ENCODE results near the gene DIP2B.

The DIP2B gene

DNA sequence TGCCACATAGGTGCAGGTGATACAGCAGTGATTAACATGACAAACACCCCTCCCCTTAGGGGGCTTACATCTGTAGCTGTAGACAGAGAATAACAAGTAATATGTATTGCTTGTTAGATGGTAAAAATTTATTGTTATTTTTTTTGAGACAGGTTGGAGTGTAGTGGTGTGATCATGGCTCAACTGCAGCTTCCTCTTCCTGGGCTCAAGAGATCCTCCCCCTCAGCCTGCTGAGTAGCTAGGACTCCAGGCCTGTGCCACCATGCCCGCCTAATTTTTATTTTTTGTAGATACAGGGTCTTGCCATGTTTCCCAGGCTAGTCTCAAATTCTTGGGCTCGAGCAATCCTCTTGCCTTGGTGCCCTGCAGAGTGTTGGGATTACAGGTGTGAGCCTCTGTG is 19.8 kb downstream of the DIP2B start:
- POLR2A ChIA-PET: no interaction called here
- CTCF ChIA-PET: no interaction called here
- DNase-seq (ENCODE audit: extremely low spot score): no peak
- TF ChIP-seq LEF1 (IDR thresholded peaks at IDR 0.05; ENCODE audit: borderline replicate concordance) (no peak), FOXK2 (IDR thresholded peaks at IDR 0.05) (no peak), FOXA1 (IDR thresholded peaks at IDR 0.05) (no peak), TARDBP (IDR thresholded peaks at IDR 0.05) (no peak), BHLHE40 (IDR thresholded peaks at IDR 0.05; ENCODE audit: borderline replicate concordance) (no peak), ARNT (IDR thresholded peaks at IDR 0.05) (no peak), SP1 (IDR thresholded peaks at IDR 0.05) (no peak), ZNF384 (IDR thresholded peaks at IDR 0.05) (no peak)
- TF ChIP-seq, protein P1, sequence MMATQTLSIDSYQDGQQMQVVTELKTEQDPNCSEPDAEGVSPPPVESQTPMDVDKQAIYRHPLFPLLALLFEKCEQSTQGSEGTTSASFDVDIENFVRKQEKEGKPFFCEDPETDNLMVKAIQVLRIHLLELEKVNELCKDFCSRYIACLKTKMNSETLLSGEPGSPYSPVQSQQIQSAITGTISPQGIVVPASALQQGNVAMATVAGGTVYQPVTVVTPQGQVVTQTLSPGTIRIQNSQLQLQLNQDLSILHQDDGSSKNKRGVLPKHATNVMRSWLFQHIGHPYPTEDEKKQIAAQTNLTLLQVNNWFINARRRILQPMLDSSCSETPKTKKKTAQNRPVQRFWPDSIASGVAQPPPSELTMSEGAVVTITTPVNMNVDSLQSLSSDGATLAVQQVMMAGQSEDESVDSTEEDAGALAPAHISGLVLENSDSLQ (IDR thresholded peaks at IDR 0.05): no peak

DNA sequence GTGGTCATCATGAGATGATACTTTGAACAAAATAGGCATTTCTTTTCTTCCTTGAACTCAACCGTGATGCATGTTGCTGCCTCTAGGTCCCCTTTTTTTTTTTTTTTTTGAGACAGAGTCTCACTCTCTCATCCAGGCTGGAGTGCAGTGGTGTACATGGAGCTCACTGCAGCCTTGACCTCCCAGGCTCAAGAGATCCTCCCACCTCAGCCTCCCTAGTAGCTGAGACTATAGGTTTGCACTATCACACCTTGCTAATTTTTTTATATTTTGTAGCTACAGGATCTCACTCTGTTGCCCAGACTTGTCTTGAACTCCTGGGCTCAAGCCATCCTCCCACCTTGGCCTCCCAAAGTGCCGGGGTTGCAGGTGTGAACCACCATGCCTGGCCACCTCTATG is 20.6 kb downstream of the DIP2B start:
- TF ChIP-seq NFRKB (IDR thresholded peaks at IDR 0.05) (no peak), L3MBTL2 (conservative IDR thresholded peaks at IDR 0.05) (no peak), FOXA1 (IDR thresholded peaks at IDR 0.05) (no peak), FOXK2 (IDR thresholded peaks at IDR 0.05) (no peak), BHLHE40 (IDR thresholded peaks at IDR 0.05; ENCODE audit: borderline replicate concordance) (no peak), SP1 (IDR thresholded peaks at IDR 0.05) (no peak), ZNF384 (IDR thresholded peaks at IDR 0.05) (no peak), CTBP1 (IDR thresholded peaks at IDR 0.05; ENCODE audit: borderline replicate concordance) (no peak), ELF4 (IDR thresholded peaks at IDR 0.05) (no peak), SUZ12 (IDR thresholded peaks at IDR 0.05) (no peak), TARDBP (IDR thresholded peaks at IDR 0.05) (no peak), FOXM1 (IDR thresholded peaks at IDR 0.05; ENCODE audit: borderline replicate concordance) (no peak), LEF1 (IDR thresholded peaks at IDR 0.05; ENCODE audit: borderline replicate concordance) (no peak)
- POLR2A ChIA-PET: no interaction called here
- CTCF ChIA-PET: no interaction called here
- DNase-seq (ENCODE audit: extremely low spot score): no peak

DNA sequence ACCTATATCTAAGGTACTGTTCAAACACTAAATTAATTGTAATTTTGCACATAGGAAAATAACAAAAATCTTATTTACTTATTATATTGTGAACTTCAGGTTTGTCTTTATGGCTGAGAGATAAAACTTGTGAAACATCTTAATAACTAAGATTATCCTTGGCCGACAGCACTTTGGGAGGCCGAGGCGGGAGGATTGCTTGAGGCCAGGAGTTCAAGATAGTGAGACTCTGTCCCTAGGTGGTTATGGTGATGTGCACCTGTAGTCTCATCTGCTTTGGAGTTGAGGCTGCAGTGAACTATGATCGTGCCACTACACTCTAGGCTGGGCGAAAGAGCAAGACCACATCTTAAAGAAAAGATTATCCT is 22.6 kb downstream of the DIP2B start:
- CTCF ChIA-PET: no interaction called here
- POLR2A ChIA-PET: no interaction called here
- no peak for DNase-seq (ENCODE audit: extremely low spot score)
- TF ChIP-seq, protein P1 (IDR thresholded peaks at IDR 0.05): no peak
- no peak for TF ChIP-seq ARNT (IDR thresholded peaks at IDR 0.05)
- no peak for TF ChIP-seq NFRKB (IDR thresholded peaks at IDR 0.05)
- TF ChIP-seq CTBP1 (IDR thresholded peaks at IDR 0.05; ENCODE audit: borderline replicate concordance): no peak
- no peak for TF ChIP-seq BHLHE40 (IDR thresholded peaks at IDR 0.05; ENCODE audit: borderline replicate concordance)
- TF ChIP-seq FOXA1 (IDR thresholded peaks at IDR 0.05): no peak
- no peak for TF ChIP-seq L3MBTL2 (conservative IDR thresholded peaks at IDR 0.05)
- no peak for TF ChIP-seq SUZ12 (IDR thresholded peaks at IDR 0.05)
- no peak for TF ChIP-seq ZNF384 (IDR thresholded peaks at IDR 0.05)
- no peak for TF ChIP-seq HDGF (IDR thresholded peaks at IDR 0.05; ENCODE audit: borderline replicate concordance)
- TF ChIP-seq FOXM1 (IDR thresholded peaks at IDR 0.05; ENCODE audit: borderline replicate concordance): no peak
- no peak for TF ChIP-seq ELF4 (IDR thresholded peaks at IDR 0.05)

DNA sequence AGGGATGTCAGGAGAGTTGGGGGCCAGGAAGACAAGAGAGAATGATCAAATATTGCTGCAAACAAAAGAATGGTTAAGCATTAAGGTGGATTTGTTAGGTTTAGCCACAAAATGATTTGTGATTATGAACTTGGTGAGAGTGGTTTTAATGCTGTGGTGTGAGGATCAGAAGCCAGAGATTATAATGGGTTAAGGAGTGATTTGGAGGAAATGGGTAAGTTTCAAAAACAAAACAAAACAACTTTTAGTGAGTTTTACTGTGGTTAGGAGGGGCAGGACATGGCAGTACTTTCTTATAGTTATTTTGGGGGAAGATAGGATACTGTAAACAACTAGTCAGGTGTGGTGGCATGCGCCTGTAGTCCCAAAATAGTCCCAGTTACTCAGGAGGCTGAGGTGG is 24.0 kb downstream of the DIP2B start:
- CTCF ChIA-PET: no interaction called here
- DNase-seq (ENCODE audit: extremely low spot score): no peak
- TF ChIP-seq ELF4 (IDR thresholded peaks at IDR 0.05) (no peak), FOXM1 (IDR thresholded peaks at IDR 0.05; ENCODE audit: borderline replicate concordance) (no peak), NFRKB (IDR thresholded peaks at IDR 0.05) (no peak), L3MBTL2 (conservative IDR thresholded peaks at IDR 0.05) (no peak), HDGF (IDR thresholded peaks at IDR 0.05; ENCODE audit: borderline replicate concordance) (no peak), SUZ12 (IDR thresholded peaks at IDR 0.05) (no peak), BHLHE40 (IDR thresholded peaks at IDR 0.05; ENCODE audit: borderline replicate concordance) (no peak), SP1 (IDR thresholded peaks at IDR 0.05) (no peak), TARDBP (IDR thresholded peaks at IDR 0.05) (no peak), CTBP1 (IDR thresholded peaks at IDR 0.05; ENCODE audit: borderline replicate concordance) (no peak)
- TF ChIP-seq, protein P1 (IDR thresholded peaks at IDR 0.05): no peak
- POLR2A ChIA-PET: no interaction called here

DNA sequence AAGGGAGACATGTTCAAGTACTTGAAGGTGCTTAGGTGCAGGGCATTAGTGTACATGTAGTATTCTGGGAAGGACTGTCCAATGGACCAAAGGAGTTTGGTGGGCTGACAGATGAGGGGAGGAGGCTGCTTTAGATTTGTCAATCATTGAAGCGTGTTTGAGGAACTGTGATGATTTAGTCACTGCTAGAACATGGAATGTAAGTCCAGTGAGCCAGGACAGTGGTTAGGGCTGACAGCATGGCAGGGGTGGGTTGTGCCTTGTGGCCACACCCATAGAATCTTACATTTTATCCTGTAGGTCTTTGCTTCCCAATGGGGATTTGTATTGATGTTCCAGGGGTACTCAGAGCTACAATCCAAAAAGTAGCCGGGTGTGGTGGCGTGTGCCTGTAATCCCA is 24.6 kb downstream of the DIP2B start:
- TF ChIP-seq FOXM1 (IDR thresholded peaks at IDR 0.05; ENCODE audit: borderline replicate concordance) (no peak), LEF1 (IDR thresholded peaks at IDR 0.05; ENCODE audit: borderline replicate concordance) (no peak), BHLHE40 (IDR thresholded peaks at IDR 0.05; ENCODE audit: borderline replicate concordance) (no peak), SP1 (IDR thresholded peaks at IDR 0.05) (no peak), TARDBP (IDR thresholded peaks at IDR 0.05) (no peak), NFRKB (IDR thresholded peaks at IDR 0.05) (no peak), CTBP1 (IDR thresholded peaks at IDR 0.05; ENCODE audit: borderline replicate concordance) (no peak), ELF4 (IDR thresholded peaks at IDR 0.05) (no peak), FOXA1 (IDR thresholded peaks at IDR 0.05) (no peak), L3MBTL2 (conservative IDR thresholded peaks at IDR 0.05) (no peak), SUZ12 (IDR thresholded peaks at IDR 0.05) (no peak), ZNF384 (IDR thresholded peaks at IDR 0.05) (no peak), FOXK2 (IDR thresholded peaks at IDR 0.05) (no peak), HDGF (IDR thresholded peaks at IDR 0.05; ENCODE audit: borderline replicate concordance) (no peak), ARNT (IDR thresholded peaks at IDR 0.05) (no peak)
- TF ChIP-seq, protein P1 (IDR thresholded peaks at IDR 0.05): no peak
- POLR2A ChIA-PET: no interaction called here
- CTCF ChIA-PET: no interaction called here
- DNase-seq (ENCODE audit: extremely low spot score): no peak

DNA sequence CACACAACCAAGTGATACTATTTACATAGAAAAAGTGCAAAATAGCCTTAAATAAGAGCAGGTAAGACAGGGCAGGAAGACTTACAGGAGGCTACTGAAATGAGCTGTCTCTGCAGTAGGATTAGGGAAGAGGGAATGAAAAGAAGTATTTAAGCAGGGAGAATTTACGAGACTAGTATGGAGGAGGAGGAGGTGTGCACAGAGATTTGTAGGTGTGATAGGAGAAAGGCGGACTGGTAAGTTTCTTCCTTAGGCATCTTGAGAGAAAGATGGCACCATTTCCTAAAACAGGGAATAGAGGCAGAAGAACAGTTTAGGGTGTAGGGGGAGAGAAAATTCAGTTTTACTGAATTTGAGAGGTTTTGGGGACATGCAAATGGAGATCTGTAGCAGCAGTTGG is 25.7 kb downstream of the DIP2B start:
- no peak for DNase-seq (ENCODE audit: extremely low spot score)
- ChIA-PET POLR2A (no interaction called here), CTCF (no interaction called here)
- TF ChIP-seq L3MBTL2 (conservative IDR thresholded peaks at IDR 0.05): no peak
- TF ChIP-seq BHLHE40 (IDR thresholded peaks at IDR 0.05; ENCODE audit: borderline replicate concordance): no peak
- no peak for TF ChIP-seq FOXA1 (IDR thresholded peaks at IDR 0.05)
- no peak for TF ChIP-seq FOXM1 (IDR thresholded peaks at IDR 0.05; ENCODE audit: borderline replicate concordance)

Measured in HEK293T (cell line).